ENCODE measurements around the gene FABP7.

DNA sequence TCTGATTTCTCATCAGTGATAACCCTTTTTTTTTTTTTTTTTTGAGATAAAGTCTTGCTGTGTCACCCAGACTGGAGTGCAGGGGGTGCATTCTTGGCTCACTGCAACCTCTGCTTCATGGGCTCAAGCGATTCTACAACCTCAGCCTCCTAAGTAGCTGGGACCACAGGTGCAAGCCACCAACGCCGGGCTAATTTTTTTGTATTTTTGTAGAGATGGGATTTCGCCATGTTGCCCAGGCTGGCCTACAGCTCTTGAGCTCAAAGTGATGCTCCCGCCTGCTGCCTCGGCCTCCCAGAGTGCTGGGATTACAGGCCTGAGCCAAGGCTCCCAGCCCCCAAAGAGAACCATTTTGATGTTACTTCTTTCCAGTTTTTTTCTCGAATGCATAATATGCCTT lies 2.2 kb downstream of the FABP7 start:
- TF ChIP-seq, protein P1, sequence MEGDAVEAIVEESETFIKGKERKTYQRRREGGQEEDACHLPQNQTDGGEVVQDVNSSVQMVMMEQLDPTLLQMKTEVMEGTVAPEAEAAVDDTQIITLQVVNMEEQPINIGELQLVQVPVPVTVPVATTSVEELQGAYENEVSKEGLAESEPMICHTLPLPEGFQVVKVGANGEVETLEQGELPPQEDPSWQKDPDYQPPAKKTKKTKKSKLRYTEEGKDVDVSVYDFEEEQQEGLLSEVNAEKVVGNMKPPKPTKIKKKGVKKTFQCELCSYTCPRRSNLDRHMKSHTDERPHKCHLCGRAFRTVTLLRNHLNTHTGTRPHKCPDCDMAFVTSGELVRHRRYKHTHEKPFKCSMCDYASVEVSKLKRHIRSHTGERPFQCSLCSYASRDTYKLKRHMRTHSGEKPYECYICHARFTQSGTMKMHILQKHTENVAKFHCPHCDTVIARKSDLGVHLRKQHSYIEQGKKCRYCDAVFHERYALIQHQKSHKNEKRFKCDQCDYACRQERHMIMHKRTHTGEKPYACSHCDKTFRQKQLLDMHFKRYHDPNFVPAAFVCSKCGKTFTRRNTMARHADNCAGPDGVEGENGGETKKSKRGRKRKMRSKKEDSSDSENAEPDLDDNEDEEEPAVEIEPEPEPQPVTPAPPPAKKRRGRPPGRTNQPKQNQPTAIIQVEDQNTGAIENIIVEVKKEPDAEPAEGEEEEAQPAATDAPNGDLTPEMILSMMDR (conservative IDR thresholded peaks at IDR 0.05; ENCODE audit: low read depth in 2 of 2) = no peak
- TF ChIP-seq, protein P2, sequence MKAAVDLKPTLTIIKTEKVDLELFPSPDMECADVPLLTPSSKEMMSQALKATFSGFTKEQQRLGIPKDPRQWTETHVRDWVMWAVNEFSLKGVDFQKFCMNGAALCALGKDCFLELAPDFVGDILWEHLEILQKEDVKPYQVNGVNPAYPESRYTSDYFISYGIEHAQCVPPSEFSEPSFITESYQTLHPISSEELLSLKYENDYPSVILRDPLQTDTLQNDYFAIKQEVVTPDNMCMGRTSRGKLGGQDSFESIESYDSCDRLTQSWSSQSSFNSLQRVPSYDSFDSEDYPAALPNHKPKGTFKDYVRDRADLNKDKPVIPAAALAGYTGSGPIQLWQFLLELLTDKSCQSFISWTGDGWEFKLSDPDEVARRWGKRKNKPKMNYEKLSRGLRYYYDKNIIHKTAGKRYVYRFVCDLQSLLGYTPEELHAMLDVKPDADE (IDR thresholded peaks at IDR 0.05) = no peak

Measured in GM23338 (cell line).